Activated naive CD4-positive, alpha-beta T cell treated with anti-CD3 and anti-CD28 coated beads for 36 hours (primary cell): ENCODE data around the gene PCDH15. TPM values are rescaled to one million over a fixed set of nuclear protein-coding genes. Genes with fewer than 3 reads are reported as not detected.
"Not testable (repeated sequence)": the region's sequence is repeated elsewhere in the genome, so short reads cannot be mapped to it uniquely, and the experiment has no call there.

Source experiments
- CTCF ChIA-PET: fragments of 350-600 bp; sonication (Branson Sonifier 250); formaldehyde crosslinking; loops from one replicate; lab custom pipeline; 2021; ENCODE audit warnings: antibody characterized with exemption; lab: Charles Lee
- DNase-seq: peaks from one replicate; pipeline ENCODE4 v3.0.0-alpha.2; 2020
- H3K27ac Mint-ChIP-seq: one replicate; pipeline ENCODE4 v1.8.0; 2021; ENCODE audit warnings: mild to moderate bottlenecking, mixed read lengths
- H3K27me3 Mint-ChIP-seq: one replicate; pipeline ENCODE4 v1.8.0; 2021; ENCODE audit warnings: low read depth, mixed read lengths
- H3K36me3 Mint-ChIP-seq: one replicate; pipeline ENCODE4 v1.8.0; 2021; ENCODE audit warnings: low read depth, mixed read lengths
- H3K4me1 Mint-ChIP-seq: one replicate; pipeline ENCODE4 v1.8.0; 2021; ENCODE audit warnings: low read depth, mixed read lengths
- H3K4me3 Mint-ChIP-seq: one replicate; pipeline ENCODE4 v1.8.0; 2021; ENCODE audit warnings: mild to moderate bottlenecking, moderate library complexity, mixed read lengths
- H3K9me3 Mint-ChIP-seq: one replicate; pipeline ENCODE4 v1.8.0; 2021; ENCODE audit warnings: mixed read lengths
- intact Hi-C: fragments of 100-400 bp; cut with micrococcal nuclease; formaldehyde crosslinking; loops from one replicate; pipeline ENCODE4 v1.15.1; 2023
- total RNA-seq, 2 experiments: library from RNA; stranded (reverse); gene quantifications; one replicate each; pipeline ENCODE4 v1.2.3, GENCODE V29; 2021

Gene PCDH15
- total RNA-seq, 2 experiments from 2014 or later, result not detected

DNA sequence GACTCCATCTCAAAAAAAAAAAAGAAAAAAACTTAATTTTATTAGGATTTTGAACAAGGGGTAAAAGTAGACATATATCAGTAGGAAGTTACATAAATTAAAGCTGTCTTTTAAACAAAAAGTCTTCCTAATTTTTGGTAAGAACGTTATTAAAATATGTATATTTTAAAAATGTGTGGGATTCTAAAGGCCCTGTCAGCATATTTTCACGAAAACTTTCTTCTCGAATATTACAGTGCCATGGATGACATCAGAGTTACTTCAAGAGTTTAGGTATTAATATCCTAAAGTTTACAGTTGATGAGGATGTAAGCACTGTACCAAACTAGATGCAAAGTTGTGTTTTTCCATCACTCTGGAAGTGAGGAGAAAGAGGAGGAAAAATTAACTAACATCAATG lies 820.8 kb downstream of the PCDH15 start:
- no peak overlapping the region for H3K27ac Mint-ChIP-seq
- H3K9me3 Mint-ChIP-seq, result peaks cover 13% of the 10 kb centered on the region
- DNase-seq, result no peak
- no peaks in the 10 kb centered on the region for H3K36me3 Mint-ChIP-seq
- CTCF ChIA-PET, result no interaction called here
- intact Hi-C loops, result no loop called here
- H3K4me3 Mint-ChIP-seq, result no peak overlapping the region
- no peaks in the 10 kb centered on the region for H3K4me1 Mint-ChIP-seq
- H3K27me3 Mint-ChIP-seq, result no peaks in the 10 kb centered on the region

DNA sequence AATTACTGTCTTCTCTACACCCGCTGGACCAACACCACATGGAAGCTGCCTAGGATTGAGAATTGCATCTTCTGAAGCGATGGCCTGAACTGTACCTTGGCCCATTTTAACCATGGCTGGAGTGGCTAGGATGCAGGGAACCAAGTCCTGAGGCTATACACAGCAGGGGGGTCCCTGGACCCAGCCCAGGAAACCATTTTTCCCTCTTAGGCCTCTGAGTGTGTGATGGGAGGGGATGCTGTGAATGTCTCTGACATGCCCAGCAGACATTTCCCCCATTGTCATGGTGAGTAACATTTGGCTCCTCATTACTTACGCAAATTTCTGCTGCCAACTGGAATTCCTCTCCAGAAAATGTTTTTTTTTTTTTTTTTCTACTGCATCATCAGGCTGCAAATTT lies 822.7 kb downstream of the PCDH15 start:
- no peak overlapping the region for H3K27ac Mint-ChIP-seq
- no peak overlapping the region for H3K4me3 Mint-ChIP-seq
- no peaks in the 10 kb centered on the region for H3K36me3 Mint-ChIP-seq
- CTCF ChIA-PET, result no interaction called here
- peaks cover 16% of the 10 kb centered on the region for H3K9me3 Mint-ChIP-seq
- intact Hi-C loops, result no loop called here
- H3K27me3 Mint-ChIP-seq, result no peaks in the 10 kb centered on the region
- DNase-seq, result no peak
- no peaks in the 10 kb centered on the region for H3K4me1 Mint-ChIP-seq

DNA sequence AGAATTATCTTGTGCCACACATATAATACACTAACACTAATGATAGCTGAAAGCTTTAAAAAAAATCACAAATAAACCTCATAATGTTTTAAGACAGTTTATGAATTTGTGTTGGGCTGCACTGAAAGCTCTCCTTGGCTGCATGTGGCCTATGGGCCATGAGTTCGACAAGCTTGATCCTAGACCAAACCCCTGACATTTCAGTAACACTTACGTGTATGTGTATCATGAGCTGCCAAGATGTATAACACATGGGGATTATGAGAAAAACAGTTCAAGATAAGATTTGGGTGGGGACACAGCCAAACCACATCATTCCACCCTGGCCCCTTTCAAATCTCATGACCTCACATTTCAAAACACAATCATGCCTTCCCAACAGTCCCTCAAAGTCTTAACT lies 823.8 kb downstream of the PCDH15 start:
- intact Hi-C loops, result no loop called here
- Mint-ChIP-seq H3K4me3 (no peak overlapping the region), H3K27me3 (no peaks in the 10 kb centered on the region), H3K27ac (no peak overlapping the region), H3K4me1 (no peaks in the 10 kb centered on the region), H3K36me3 (no peaks in the 10 kb centered on the region), H3K9me3 (peaks cover 16% of the 10 kb centered on the region)
- DNase-seq, result no peak
- CTCF ChIA-PET, result no interaction called here

DNA sequence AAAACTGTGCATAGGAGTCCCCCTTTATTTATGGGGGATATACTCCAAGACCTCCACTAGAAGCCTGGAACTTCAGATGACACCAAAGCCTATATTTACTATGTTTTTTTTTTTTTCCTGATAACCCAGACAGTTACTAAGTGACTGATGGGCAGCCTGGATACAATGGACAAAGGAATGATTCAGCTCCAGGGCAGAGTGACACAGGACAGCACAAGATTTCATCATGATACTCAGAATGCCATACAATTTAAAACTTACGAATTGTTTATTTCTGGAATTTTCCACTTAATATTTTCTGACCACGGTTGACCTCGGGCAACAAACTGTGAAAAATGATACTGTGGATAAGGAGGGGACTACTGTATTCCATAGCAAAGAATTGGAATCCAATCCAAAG lies 843.6 kb downstream of the PCDH15 start:
- Mint-ChIP-seq H3K27ac (no peak overlapping the region), H3K27me3 (no peaks in the 10 kb centered on the region), H3K4me3 (no peak overlapping the region), H3K36me3 (no peaks in the 10 kb centered on the region), H3K9me3 (peaks cover 1% of the 10 kb centered on the region), H3K4me1 (no peaks in the 10 kb centered on the region)
- CTCF ChIA-PET, result no interaction called here
- intact Hi-C loops, result no loop called here
- DNase-seq, result no peak

DNA sequence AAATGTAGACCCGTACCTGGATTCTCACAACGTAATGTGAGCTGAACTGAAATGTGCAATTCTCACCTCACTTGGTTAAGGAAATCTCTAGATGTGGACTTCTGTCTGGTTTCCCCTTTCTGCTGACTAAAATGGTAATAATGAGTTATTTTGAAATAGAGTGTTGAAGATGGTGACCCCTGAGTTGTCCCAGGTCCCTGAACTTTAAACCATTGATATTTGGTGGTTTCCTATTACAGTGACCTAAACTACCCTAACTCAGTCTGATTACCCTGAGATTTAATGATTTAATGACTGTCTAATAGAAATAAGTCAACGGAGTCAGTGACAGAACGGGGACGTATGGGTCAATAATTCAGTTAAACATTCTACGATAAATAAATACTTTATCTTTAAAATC lies 845.9 kb downstream of the PCDH15 start:
- H3K9me3 Mint-ChIP-seq, result peaks cover 4% of the 10 kb centered on the region
- H3K4me3 Mint-ChIP-seq, result no peak overlapping the region
- H3K4me1 Mint-ChIP-seq, result no peaks in the 10 kb centered on the region
- H3K36me3 Mint-ChIP-seq, result no peaks in the 10 kb centered on the region
- CTCF ChIA-PET, result interaction anchor here (0.6 kb wide), 1 partner anchor 39 kb away, joined by 3 read pairs; no protein-coding TSS in a partner anchor
- intact Hi-C loops, result no loop called here
- no peak overlapping the region for H3K27ac Mint-ChIP-seq
- no peak for DNase-seq
- H3K27me3 Mint-ChIP-seq, result no peaks in the 10 kb centered on the region

DNA sequence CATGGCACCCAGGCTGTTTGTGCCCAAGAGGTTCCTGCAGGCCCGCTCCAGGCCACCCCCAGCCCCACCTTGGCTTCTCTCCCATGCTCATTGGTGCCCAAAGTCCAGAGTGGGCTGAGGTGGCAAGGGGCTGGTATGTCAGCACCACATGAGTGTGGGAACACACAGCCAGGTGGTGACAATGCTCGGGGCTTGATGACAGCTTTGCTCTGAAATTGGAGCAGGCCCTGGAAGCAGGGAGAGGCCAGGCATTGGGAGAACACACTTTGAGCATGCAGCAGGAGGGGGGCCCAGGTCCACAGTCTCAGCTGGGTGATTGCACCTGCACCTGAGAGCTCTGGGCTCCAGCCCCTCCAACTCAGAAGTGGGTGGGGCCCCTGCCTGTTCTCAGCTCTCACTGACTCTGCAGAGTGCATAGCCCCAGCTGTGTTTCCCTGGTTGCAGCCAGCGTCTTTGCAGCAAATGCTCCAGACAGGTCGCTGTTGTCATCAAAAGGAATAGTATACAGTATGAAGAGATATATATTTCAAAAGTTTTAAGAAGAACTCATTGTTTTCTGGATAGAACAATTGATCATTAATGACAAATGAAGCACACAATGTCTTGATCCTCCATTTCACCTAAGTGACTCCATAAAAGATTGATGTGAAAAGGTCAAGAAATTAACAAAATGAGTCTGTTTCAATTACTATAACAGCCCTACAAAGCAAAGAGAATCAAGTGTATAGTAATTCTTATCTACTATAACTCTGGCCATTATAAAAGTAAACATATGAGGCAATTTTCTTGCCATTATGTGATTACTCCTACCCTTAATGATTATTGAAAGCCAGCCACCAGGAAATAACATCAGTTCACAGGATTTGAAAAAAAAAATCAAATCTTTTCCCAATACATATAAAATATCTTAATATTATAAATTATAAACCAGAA lies 848.1 kb downstream of the PCDH15 start:
- Mint-ChIP-seq H3K27me3 (no peaks in the 10 kb centered on the region), H3K4me1 (no peaks in the 10 kb centered on the region), H3K36me3 (no peaks in the 10 kb centered on the region), H3K27ac (no peak overlapping the region), H3K4me3 (no peak overlapping the region), H3K9me3 (peaks cover 6% of the 10 kb centered on the region)
- intact Hi-C loops, result no loop called here
- no peak for DNase-seq
- CTCF ChIA-PET, result no interaction called here

DNA sequence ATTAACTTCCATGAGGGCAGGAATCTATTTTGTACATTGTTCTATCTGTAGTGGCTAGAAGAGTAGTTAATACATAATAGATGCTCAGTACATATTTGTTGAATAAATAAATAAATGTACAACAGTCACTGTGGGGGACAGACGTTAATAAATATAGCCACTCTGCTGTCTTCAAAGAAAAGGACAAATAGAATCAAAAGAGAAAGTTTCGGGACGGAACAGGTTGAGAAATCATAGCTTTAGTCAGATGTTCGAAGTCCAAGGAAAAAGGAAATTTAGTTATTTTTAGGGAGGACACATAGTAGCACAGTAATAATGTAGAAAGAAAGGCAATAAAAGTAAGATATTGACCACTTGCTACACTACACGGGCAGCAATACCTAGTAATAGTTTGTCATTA lies 861.4 kb downstream of the PCDH15 start:
- CTCF ChIA-PET, result no interaction called here
- H3K27me3 Mint-ChIP-seq, result no peaks in the 10 kb centered on the region
- no peak for DNase-seq
- no peaks in the 10 kb centered on the region for H3K4me1 Mint-ChIP-seq
- no peak overlapping the region for H3K27ac Mint-ChIP-seq
- no peaks in the 10 kb centered on the region for H3K36me3 Mint-ChIP-seq
- no peak overlapping the region for H3K4me3 Mint-ChIP-seq
- no peaks in the 10 kb centered on the region for H3K9me3 Mint-ChIP-seq
- intact Hi-C loops, result no loop called here

DNA sequence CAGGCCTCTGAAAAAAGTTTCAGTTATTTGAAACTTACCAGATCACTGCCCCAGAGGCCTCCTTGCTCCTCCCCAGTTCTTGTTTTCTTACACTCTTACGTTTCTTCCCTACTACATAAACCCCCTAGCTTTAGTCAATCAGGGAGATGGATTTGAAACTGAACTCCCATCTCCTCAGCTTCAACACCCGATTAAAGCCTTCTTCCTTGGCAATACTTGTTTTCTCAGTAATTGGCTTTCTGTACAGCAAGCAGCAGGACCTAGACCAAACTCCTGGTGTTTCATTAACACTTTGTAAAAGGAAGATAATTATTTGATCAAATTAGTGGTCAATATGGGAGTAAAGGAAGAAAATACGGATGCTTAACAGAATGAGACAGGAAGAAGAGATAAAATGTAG lies 870.4 kb downstream of the PCDH15 start:
- Mint-ChIP-seq H3K9me3 (peaks cover 2% of the 10 kb centered on the region), H3K36me3 (no peaks in the 10 kb centered on the region), H3K4me3 (no peak overlapping the region), H3K27ac (no peak overlapping the region), H3K4me1 (no peaks in the 10 kb centered on the region), H3K27me3 (no peaks in the 10 kb centered on the region)
- no peak for DNase-seq
- CTCF ChIA-PET, result no interaction called here
- intact Hi-C loops, result no loop called here

DNA sequence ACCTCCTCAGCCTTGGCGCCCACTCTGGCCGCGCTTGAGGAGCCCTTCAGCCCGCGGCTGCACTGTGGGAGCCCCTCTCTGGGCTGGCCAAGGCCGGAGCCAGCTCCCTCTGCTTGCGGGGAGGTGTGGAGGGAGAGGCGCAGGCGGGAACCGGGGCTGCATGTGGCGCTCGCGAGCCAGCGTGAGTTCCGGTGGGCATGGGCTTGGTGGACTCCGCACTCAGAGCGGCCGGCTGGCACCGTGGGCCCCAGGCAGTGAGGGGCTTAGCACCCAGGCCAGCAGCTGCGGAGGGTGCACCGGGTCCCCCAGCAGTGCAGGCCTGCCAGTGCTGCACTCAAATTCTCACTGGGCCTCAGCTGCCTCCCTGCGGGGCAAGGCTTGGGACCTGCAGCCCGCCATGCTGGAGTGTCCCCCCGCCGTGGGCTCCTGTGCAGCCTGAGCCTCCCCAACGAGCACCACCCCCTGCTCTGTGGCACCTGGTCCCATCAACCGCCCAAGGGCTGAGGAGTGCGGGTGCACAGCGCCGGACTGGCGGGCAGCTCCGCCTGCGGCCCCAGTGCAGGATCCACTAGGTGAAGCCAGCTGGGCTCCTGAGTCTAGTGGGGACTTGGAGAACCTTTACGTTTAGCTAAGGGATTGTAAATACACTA lies 876.9 kb downstream of the PCDH15 start:
- H3K36me3 Mint-ChIP-seq, H3K4me3 Mint-ChIP-seq, H3K9me3 Mint-ChIP-seq, H3K4me1 Mint-ChIP-seq, H3K27me3 Mint-ChIP-seq, CTCF ChIA-PET, intact Hi-C loops, H3K27ac Mint-ChIP-seq, DNase-seq: not testable (repeated sequence)

DNA sequence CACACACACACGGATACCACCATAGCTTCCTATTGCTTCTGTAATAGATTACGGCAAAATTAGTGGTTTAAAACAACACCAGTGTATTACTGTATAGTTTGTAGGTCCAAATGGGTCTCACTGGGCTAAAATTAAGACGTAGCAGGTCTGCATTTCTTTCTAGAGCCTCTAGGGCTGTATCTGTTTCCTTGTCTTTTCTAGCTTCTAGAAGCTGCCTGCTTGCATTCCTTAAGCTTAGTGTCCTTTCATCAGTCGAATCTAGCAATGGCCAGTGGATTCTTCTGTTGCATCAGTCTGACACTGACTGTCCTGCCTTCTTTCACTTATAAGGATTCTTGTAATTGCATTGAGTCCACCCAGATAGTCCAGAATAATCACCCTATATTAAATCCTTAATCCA lies 882.3 kb downstream of the PCDH15 start:
- H3K4me3 Mint-ChIP-seq, result no peak overlapping the region
- H3K27me3 Mint-ChIP-seq, result no peaks in the 10 kb centered on the region
- CTCF ChIA-PET, result no interaction called here
- no peaks in the 10 kb centered on the region for H3K9me3 Mint-ChIP-seq
- H3K4me1 Mint-ChIP-seq, result no peaks in the 10 kb centered on the region
- DNase-seq, result no peak
- H3K36me3 Mint-ChIP-seq, result no peaks in the 10 kb centered on the region
- intact Hi-C loops, result no loop called here
- H3K27ac Mint-ChIP-seq, result no peak overlapping the region

DNA sequence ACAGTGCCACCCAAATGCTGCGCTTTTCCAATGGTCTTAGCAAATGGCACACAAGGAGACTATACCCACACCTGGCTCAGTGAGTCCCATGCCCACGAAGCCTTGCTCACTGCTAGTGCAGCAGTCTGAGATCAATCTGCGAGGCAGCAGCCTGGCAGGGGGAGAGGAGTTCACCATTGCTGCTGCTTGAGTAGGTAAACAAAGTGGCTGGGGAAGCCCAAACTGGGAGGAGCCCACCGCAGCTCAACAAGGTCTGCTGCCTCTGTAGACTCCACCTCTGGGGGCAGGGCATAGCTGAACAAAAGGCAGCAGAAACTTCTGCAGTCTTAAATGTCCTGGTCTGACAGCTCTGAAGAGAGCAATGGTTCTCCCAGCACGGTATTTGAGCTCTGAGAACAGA lies 891.2 kb downstream of the PCDH15 start:
- CTCF ChIA-PET, result no interaction called here
- H3K36me3 Mint-ChIP-seq, result no peaks in the 10 kb centered on the region
- H3K4me3 Mint-ChIP-seq, result no peak overlapping the region
- H3K4me1 Mint-ChIP-seq, result no peaks in the 10 kb centered on the region
- peaks cover 15% of the 10 kb centered on the region for H3K9me3 Mint-ChIP-seq
- no peaks in the 10 kb centered on the region for H3K27me3 Mint-ChIP-seq
- no peak overlapping the region for H3K27ac Mint-ChIP-seq
- intact Hi-C loops, result no loop called here
- DNase-seq, result no peak

DNA sequence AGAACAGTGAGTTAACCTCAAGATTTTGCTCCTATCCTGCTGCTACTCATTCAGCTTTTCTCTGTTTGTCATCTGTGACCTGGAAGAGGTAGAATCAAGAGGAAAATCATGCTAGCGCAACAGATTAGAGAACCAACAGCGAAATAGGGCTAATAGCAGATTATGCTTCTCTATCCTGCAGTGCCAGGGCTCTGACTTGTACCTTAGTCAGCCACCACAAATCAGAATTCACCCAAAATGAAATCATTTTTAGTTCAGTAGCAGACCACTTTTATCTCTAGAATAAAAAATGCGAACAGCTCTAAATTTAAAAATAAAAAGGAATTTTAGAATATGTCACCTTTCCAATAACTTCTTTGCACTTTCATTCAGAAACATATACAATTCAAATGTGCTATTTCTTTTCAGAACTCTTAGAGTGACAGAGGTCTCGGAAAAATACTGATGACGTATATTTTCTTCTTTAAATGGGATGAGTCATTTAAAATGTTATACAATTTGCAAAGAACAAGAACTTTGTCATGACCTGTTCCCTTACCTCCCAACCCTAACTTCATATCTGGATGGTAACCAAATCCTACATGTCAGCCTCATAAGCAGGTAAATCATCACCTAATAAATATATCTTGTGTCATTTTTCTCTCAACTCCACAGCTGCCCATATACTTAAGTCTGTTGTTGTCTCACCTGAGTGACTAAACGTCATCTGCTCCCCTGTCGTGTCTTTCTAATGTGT lies 896.4 kb downstream of the PCDH15 start:
- no peak overlapping the region for H3K4me3 Mint-ChIP-seq
- no peaks in the 10 kb centered on the region for H3K36me3 Mint-ChIP-seq
- H3K4me1 Mint-ChIP-seq, result no peaks in the 10 kb centered on the region
- CTCF ChIA-PET, result interaction anchor here (1.2 kb wide), 1 partner anchor 37 kb away, joined by 3 read pairs; no protein-coding TSS in a partner anchor
- no peaks in the 10 kb centered on the region for H3K27me3 Mint-ChIP-seq
- no peak for DNase-seq
- no peaks in the 10 kb centered on the region for H3K9me3 Mint-ChIP-seq
- H3K27ac Mint-ChIP-seq, result no peak overlapping the region
- intact Hi-C loops, result no loop called here
